Ovary (tissue), 3 donors: ENCODE results near the gene LIN28B.
"Not testable (repeated sequence)": the region's sequence is repeated elsewhere in the genome, so short reads cannot be mapped to it uniquely, and the experiment has no call there.

Source experiments
- CTCF ChIP-seq, 3 donors: fragments of 450-650 bp in 2 of 3; fragments of 200-600 bp in 1 of 3; IDR thresholded peaks; one replicate each; pipeline versions ENCODE4 v1.5.1 to v1.8.0; 2016 to 2022; ENCODE audit warnings: antibody characterized with exemption in 3 of 3, mild to moderate bottlenecking in 1 of 3
- EP300 ChIP-seq: sonication (generic); formaldehyde crosslinking; IDR thresholded peaks from one replicate; pipeline ENCODE4 v1.6.1; 2017; ENCODE audit warnings: antibody characterized with exemption
- donor health status: DM: no; HTN: no; CAD: no.

GRCh38 chr6:104953400-104954189, 3.3 kb upstream of the LIN28B start:
- TF ChIP-seq CTCF (IDR thresholded peaks at IDR 0.05); EP300: not testable (repeated sequence)
